Measurements from ENCODE around the gene PCA3. TPM values are rescaled to one million over a fixed set of nuclear protein-coding genes. Genes with fewer than 3 reads are reported as not detected.

Gene PCA3
- total and polyA plus RNA-seq, 2 donors (not counting 3 experiments of a cell fraction or from before 2014, with no cell fraction given), result 0.86 to 2.5 TPM

DNA sequence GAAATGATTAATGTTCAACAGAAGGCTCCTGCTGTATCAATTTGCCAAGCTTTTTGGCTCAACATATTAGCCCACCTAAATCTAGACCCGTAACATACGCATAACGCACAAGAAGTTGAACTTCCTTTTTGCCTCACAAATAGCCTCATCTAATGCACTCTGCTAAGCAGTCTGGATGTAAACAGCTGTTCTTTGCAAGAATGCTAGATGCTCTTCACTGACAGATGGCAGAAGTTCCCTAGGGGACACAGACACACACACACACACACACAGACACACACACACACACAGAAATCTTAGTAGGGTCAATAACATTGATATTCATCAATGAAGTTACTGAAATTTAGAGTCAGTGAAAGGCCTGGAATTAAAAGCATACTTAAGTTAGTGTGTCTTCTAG, 13.2 kb upstream of the PCA3 start:
- H3K27ac ChIP-seq (ENCODE audit: insufficient read depth, low read depth, low read length), result no peak overlapping the region
- POLR2A ChIA-PET, result no interaction called here
- H3K4me1 ChIP-seq (ENCODE audit: control insufficient read depth, extremely low read depth, insufficient read depth, low read length), result no peaks in the 10 kb centered on the region
- CTCF ChIA-PET, result no interaction called here
- dilution Hi-C loops (cut with MboI; ENCODE audit: extremely low pct_ligation_motif_present, low sequenced_read_pairs), result no loop called here
- intact Hi-C loops (cut with micrococcal nuclease), result no loop called here
- DNase-seq (ENCODE audit: low read depth, low spot score), result no peak
- H2AFZ ChIP-seq (ENCODE audit: low read depth, low read length), result no peak overlapping the region
- H3K36me3 ChIP-seq (ENCODE audit: control insufficient read depth in 2 of 2, extremely low read depth in 1 of 2, insufficient read depth in 2 of 2, low read length in 2 of 2), result no peaks in the 10 kb centered on the region
- FAIRE-seq, result no peak
- no peak overlapping the region for H3K4me2 ChIP-seq (ENCODE audit: insufficient read depth, low read length)
- H4K20me1 ChIP-seq (replicated peaks; ENCODE audit: control insufficient read depth, extremely low read depth, insufficient read depth, low read length), result no peaks in the 10 kb centered on the region
- H3K9ac ChIP-seq (replicated peaks; ENCODE audit: extremely low read depth, insufficient read depth, low read length), result no peak overlapping the region
- H3K4me3 ChIP-seq (replicated peaks in 1 of 3; ENCODE audit: insufficient read depth in 1 of 3, low read depth in 1 of 3, low read length in 3 of 3), result no peak overlapping the region
- no peaks in the 10 kb centered on the region for H3K79me2 ChIP-seq (ENCODE audit: control insufficient read depth, insufficient read depth, low read length)
- H3K27me3 ChIP-seq (ENCODE audit: control insufficient read depth in 2 of 2, insufficient read depth in 2 of 2, low read length in 2 of 2), result peaks cover 6 to 13% of the 10 kb centered on the region in 2 experiments
- BruUV-seq (replicated peaks), result no TSS peak
- no peaks in the 10 kb centered on the region for H3K9me1 ChIP-seq (replicated peaks; ENCODE audit: control insufficient read depth, extremely low read depth, insufficient read depth, low read length)
- TF ChIP-seq POLR2A (IDR thresholded peaks at IDR 0.05; ENCODE audit: low read depth, low read length) (no peak), JUN (IDR thresholded peaks at IDR 0.05; ENCODE audit: borderline replicate concordance, insufficient read depth, insufficient read length, low read depth) (no peak), EZH2 (IDR thresholded peaks at IDR 0.05; ENCODE audit: borderline replicate concordance, low read depth, low read length, severe bottlenecking) (no peak), MYC (IDR thresholded peaks at IDR 0.05; ENCODE audit: low read depth, low read length) (no peak), FOS (IDR thresholded peaks at IDR 0.05; ENCODE audit: borderline replicate concordance, insufficient read depth, low read length) (no peak), POLR2AphosphoS5 (IDR thresholded peaks at IDR 0.05; ENCODE audit: insufficient read depth, low read depth, low read length) (no peak), GATA2 (IDR thresholded peaks at IDR 0.05; ENCODE audit: insufficient read depth, insufficient read length, low read depth, low read length) (no peak)
- TF ChIP-seq, protein P1, sequence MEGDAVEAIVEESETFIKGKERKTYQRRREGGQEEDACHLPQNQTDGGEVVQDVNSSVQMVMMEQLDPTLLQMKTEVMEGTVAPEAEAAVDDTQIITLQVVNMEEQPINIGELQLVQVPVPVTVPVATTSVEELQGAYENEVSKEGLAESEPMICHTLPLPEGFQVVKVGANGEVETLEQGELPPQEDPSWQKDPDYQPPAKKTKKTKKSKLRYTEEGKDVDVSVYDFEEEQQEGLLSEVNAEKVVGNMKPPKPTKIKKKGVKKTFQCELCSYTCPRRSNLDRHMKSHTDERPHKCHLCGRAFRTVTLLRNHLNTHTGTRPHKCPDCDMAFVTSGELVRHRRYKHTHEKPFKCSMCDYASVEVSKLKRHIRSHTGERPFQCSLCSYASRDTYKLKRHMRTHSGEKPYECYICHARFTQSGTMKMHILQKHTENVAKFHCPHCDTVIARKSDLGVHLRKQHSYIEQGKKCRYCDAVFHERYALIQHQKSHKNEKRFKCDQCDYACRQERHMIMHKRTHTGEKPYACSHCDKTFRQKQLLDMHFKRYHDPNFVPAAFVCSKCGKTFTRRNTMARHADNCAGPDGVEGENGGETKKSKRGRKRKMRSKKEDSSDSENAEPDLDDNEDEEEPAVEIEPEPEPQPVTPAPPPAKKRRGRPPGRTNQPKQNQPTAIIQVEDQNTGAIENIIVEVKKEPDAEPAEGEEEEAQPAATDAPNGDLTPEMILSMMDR (IDR thresholded peaks at IDR 0.05; ENCODE audit: extremely low read depth in 1 of 2, insufficient read depth in 1 of 2, low read depth in 1 of 2, low read length in 2 of 2), result no peak
- TF ChIP-seq, protein P2, sequence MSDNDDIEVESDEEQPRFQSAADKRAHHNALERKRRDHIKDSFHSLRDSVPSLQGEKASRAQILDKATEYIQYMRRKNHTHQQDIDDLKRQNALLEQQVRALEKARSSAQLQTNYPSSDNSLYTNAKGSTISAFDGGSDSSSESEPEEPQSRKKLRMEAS (IDR thresholded peaks at IDR 0.05; ENCODE audit: insufficient read depth, insufficient read length), result no peak
- no peaks in the 10 kb centered on the region for H3K9me3 ChIP-seq (replicated peaks; ENCODE audit: control insufficient read depth, insufficient read depth, low read length)

Data from endothelial cell of umbilical vein (primary cell).